ENCODE measurements around the gene ATP1B2.
"Not testable (repeated sequence)": the region's sequence is repeated elsewhere in the genome, so short reads cannot be mapped to it uniquely, and the experiment has no call there.

ATP1B2 gene

DNA sequence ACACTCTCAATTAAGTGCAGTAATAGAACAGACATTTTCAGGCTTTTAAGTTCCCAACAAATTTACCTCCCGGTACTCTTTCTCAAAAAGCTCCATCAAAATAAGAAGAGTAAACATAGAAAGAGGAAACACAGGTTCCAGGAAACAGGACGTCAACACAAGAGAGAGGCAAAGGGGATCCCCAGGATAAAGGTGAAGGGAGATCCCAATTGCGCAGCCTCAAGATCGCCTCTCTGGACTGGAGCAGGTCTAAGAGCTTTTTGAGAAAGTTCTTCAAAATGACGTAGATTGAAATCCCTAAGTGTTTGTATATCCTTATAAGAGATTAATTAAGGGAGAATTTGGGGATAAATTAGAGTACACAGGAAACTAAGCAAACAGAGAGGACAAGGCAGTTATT is 32.1 kb upstream of the ATP1B2 start:
- TF ChIP-seq, protein P1, sequence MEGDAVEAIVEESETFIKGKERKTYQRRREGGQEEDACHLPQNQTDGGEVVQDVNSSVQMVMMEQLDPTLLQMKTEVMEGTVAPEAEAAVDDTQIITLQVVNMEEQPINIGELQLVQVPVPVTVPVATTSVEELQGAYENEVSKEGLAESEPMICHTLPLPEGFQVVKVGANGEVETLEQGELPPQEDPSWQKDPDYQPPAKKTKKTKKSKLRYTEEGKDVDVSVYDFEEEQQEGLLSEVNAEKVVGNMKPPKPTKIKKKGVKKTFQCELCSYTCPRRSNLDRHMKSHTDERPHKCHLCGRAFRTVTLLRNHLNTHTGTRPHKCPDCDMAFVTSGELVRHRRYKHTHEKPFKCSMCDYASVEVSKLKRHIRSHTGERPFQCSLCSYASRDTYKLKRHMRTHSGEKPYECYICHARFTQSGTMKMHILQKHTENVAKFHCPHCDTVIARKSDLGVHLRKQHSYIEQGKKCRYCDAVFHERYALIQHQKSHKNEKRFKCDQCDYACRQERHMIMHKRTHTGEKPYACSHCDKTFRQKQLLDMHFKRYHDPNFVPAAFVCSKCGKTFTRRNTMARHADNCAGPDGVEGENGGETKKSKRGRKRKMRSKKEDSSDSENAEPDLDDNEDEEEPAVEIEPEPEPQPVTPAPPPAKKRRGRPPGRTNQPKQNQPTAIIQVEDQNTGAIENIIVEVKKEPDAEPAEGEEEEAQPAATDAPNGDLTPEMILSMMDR (conservative IDR thresholded peaks at IDR 0.05; ENCODE audit: low read depth, low read length), result no peak
- H3K36me3 ChIP-seq (ENCODE audit: insufficient read depth), result no peaks in the 10 kb centered on the region
- H4K20me1 ChIP-seq (ENCODE audit: insufficient read depth), result no peaks in the 10 kb centered on the region
- no peak overlapping the region for H3K27ac ChIP-seq
- H3K4me1 ChIP-seq (ENCODE audit: low read depth, poor library complexity, severe bottlenecking), result no peaks in the 10 kb centered on the region
- H3K27me3 ChIP-seq (ENCODE audit: insufficient read depth, low read depth), result no peaks in the 10 kb centered on the region
- H3K4me2 ChIP-seq, result no peak overlapping the region
- H3K4me3 ChIP-seq (IDR thresholded peaks at IDR 0.05; ENCODE audit: insufficient read depth, low read depth, low read length), result no peak overlapping the region
- H3K9ac ChIP-seq, result no peak overlapping the region
- no peaks in the 10 kb centered on the region for H3K79me2 ChIP-seq (ENCODE audit: insufficient read depth, low read depth)
- H2AFZ ChIP-seq (ENCODE audit: low read depth), result no peak overlapping the region

DNA sequence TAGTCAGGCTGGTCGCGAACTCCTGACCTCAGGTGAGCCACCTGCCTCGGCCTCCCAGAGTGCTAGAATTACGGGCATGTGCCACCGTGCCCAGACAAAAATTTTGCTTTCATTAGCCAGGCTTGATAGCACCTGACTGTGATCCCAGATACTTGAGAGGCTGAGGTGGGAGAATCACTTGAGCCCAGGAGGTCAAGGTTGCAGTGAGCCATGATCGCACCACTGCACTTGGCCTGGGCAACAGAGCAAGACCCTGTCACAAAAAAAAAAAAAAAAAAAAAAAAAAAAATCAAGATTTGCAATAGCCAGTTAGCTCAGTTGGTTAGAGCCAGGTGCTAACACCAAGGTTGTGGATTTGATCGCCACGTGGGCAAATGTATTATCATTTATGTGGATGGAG is 29.9 kb upstream of the ATP1B2 start:
- TF ChIP-seq, protein P1 (conservative IDR thresholded peaks at IDR 0.05; ENCODE audit: low read depth, low read length), result no peak
- Histone ChIP-seq H3K4me3 (IDR thresholded peaks at IDR 0.05; ENCODE audit: insufficient read depth, low read depth, low read length) (no peak overlapping the region), H3K9ac (no peak overlapping the region), H3K79me2 (ENCODE audit: insufficient read depth, low read depth) (no peaks in the 10 kb centered on the region), H4K20me1 (ENCODE audit: insufficient read depth) (no peaks in the 10 kb centered on the region), H3K27me3 (ENCODE audit: insufficient read depth, low read depth) (no peaks in the 10 kb centered on the region), H3K27ac (no peak overlapping the region), H3K4me2 (no peak overlapping the region), H3K36me3 (ENCODE audit: insufficient read depth) (no peaks in the 10 kb centered on the region), H2AFZ (ENCODE audit: low read depth) (no peak overlapping the region), H3K4me1 (ENCODE audit: low read depth, poor library complexity, severe bottlenecking) (no peaks in the 10 kb centered on the region)

DNA sequence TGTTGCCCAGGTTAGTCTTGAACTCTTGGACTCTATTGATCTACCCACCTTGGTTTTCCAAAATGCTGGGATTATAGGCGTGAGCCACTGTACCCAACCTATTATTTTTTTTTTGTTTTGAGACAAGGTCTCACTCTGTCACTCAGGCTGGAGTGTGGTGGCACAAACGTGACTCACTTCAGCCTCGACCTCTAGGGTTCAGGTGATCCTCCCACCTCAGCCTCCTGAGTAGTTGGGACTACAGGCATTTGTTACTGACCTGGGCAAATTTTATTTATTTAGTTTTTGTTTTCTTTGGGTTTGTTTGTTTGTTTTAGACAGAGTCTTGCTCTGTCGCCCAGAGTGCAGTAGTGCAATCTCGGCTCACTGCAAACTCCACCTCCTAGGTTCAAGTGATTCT is 27.1 kb upstream of the ATP1B2 start:
- Histone ChIP-seq H3K27ac (no peak overlapping the region), H3K79me2 (ENCODE audit: insufficient read depth, low read depth) (no peaks in the 10 kb centered on the region), H3K4me2 (no peak overlapping the region), H2AFZ (ENCODE audit: low read depth) (no peak overlapping the region), H3K27me3 (ENCODE audit: insufficient read depth, low read depth) (no peaks in the 10 kb centered on the region), H3K9ac (no peak overlapping the region), H4K20me1 (ENCODE audit: insufficient read depth) (no peaks in the 10 kb centered on the region), H3K36me3 (ENCODE audit: insufficient read depth) (no peaks in the 10 kb centered on the region), H3K4me3 (IDR thresholded peaks at IDR 0.05; ENCODE audit: insufficient read depth, low read depth, low read length) (no peak overlapping the region), H3K4me1 (ENCODE audit: low read depth, poor library complexity, severe bottlenecking) (no peaks in the 10 kb centered on the region)
- TF ChIP-seq, protein P1 (conservative IDR thresholded peaks at IDR 0.05; ENCODE audit: low read depth, low read length), result no peak

DNA sequence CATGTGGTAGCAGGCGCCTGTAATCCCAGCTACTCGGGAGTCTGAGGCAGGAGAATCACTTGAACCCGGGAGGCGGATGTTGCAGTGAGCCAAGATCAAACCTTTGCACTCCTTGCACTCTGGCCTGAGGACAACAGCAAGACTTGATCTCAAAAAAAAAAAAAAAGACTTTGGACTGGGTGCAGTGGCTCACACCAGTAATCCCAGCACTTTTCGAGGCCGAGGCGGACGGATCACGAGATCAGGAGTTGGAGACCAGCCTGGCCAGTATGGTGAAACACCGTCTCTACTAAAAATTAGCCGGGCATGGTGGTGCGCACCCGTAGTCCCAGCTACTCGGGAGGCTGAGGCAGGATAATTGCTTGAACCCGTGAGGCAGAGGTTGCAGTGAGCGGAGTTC is 25.0 kb upstream of the ATP1B2 start:
- not testable (repeated sequence) for H3K4me1 ChIP-seq (ENCODE audit: low read depth, poor library complexity, severe bottlenecking); H2AFZ ChIP-seq (ENCODE audit: low read depth); H3K27me3 ChIP-seq (ENCODE audit: insufficient read depth, low read depth); H3K4me2 ChIP-seq; H3K79me2 ChIP-seq (ENCODE audit: insufficient read depth, low read depth); H3K9ac ChIP-seq; H3K36me3 ChIP-seq (ENCODE audit: insufficient read depth); H3K4me3 ChIP-seq (IDR thresholded peaks at IDR 0.05; ENCODE audit: insufficient read depth, low read depth, low read length); H4K20me1 ChIP-seq (ENCODE audit: insufficient read depth); H3K27ac ChIP-seq

DNA sequence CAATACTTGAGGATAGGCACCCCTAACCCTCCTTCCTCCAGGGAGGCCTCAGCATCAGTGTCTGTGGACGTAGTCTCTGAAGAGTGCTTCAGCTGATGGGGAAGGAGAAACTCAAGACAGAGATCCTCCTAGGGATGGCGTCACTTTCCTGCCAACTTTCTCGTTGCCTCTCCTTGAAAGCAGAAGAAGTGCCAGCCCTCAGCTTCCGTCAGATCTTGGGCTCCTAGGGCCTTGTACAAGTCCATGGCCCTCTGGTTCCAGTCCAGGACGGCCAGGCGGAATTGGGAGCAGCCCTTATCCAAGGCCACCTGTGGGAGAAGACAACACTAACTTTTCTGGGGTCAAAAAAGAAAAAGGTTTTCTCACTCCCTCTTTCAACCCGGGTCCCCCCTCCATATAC is 24.4 kb upstream of the ATP1B2 start:
- Histone ChIP-seq H3K4me3 (IDR thresholded peaks at IDR 0.05; ENCODE audit: insufficient read depth, low read depth, low read length) (no peak overlapping the region), H3K36me3 (ENCODE audit: insufficient read depth) (no peaks in the 10 kb centered on the region), H3K4me2 (no peak overlapping the region), H3K79me2 (ENCODE audit: insufficient read depth, low read depth) (no peaks in the 10 kb centered on the region), H3K4me1 (ENCODE audit: low read depth, poor library complexity, severe bottlenecking) (no peaks in the 10 kb centered on the region), H3K27ac (no peak overlapping the region), H3K9ac (no peak overlapping the region), H4K20me1 (ENCODE audit: insufficient read depth) (no peaks in the 10 kb centered on the region), H3K27me3 (ENCODE audit: insufficient read depth, low read depth) (no peaks in the 10 kb centered on the region), H2AFZ (ENCODE audit: low read depth) (no peak overlapping the region)
- TF ChIP-seq, protein P1 (conservative IDR thresholded peaks at IDR 0.05; ENCODE audit: low read depth, low read length), result no peak

All from KMS-11 (cell line).